K562 (cell line): Measurements from ENCODE around the gene HAPSTR1. TPM values are rescaled to one million over a fixed set of nuclear protein-coding genes. Genes with fewer than 3 reads are reported as not detected.

Experiments
- ATAC-seq: fragments of 200-7000 bp; cut with Tn5 transposase; 3 replicates; pipeline ENCODE4 v1.9.1; 2020; ENCODE audit warnings: moderate library complexity
- BruUV-seq: library from RNA; stranded (reverse); fragments of 400-500 nt; replicated peaks from 2 replicates; lab custom pipeline; 2021; lab: Mats Ljungman, UMichigan
- CTCF ChIA-PET: fragments of 300-600 bp; formaldehyde crosslinking; extraction: SDS; loops from one replicate; lab custom pipeline; 2021; ENCODE audit warnings: low intra/inter-chr PET ratio; lab: Yijun Ruan, JAX
- POLR2A ChIA-PET: fragments of 300-600, 350-650 bp; sonication (Branson Sonifier 250); formaldehyde crosslinking; extraction: SDS; loops from one replicate; lab custom pipeline; 2021; ENCODE audit warnings: antibody characterized with exemption, inconsistent platforms; lab: Yijun Ruan, JAX
- DNase-seq, 4 experiments: peaks; one replicate each; pipeline versions ENCODE4 v3.0.0 to v3.0.0-alpha.2; 2011 to 2018; ENCODE audit warnings: low spot score in 3 of 4, mixed read lengths in 3 of 4; ENCODE audit errors: extremely low read depth in 1 of 4
- FAIRE-seq: peaks from 2 replicates; lab custom pipeline; 2011; peaks lifted over from hg19 to GRCh38; lab: Jason Lieb, UNC
- H2AFZ ChIP-seq: 2 replicates; pipeline ENCODE4 v1.6.0; 2011; ENCODE audit warnings: low read depth, low read length, control low read depth, inconsistent platforms
- H3K27ac ChIP-seq: fragments of 200-600 bp; 3 replicates; pipeline ENCODE4 v1.8.0; 2011; ENCODE audit warnings: low read depth, mild to moderate bottlenecking, control low read depth, inconsistent platforms, low read length, moderate library complexity, mixed read lengths; ENCODE audit errors: extremely low read depth
- H3K27me3 ChIP-seq, 2 experiments: fragments of 300-600 bp in 1 of 2; 2 replicates in 1 of 2; 3 replicates in 1 of 2; pipeline versions ENCODE4 v1.6.0 to v1.8.0; 2011; ENCODE audit warnings: inconsistent platforms in 2 of 2, low read length in 2 of 2, mild to moderate bottlenecking in 1 of 2, mixed read lengths in 1 of 2, moderate library complexity in 1 of 2; ENCODE audit not compliant: control insufficient read depth in 2 of 2, insufficient read depth in 2 of 2
- H3K36me3 ChIP-seq: fragments of 300-600 bp; 3 replicates; pipeline ENCODE4 v1.8.0; 2011; ENCODE audit warnings: mild to moderate bottlenecking, low read length, inconsistent platforms; ENCODE audit not compliant: control insufficient read depth, insufficient read depth
- H3K4me1 ChIP-seq, 2 experiments: fragments of 200-600 bp in 1 of 2; replicated peaks in 1 of 2; 2 replicates in 1 of 2; 3 replicates in 1 of 2; pipeline versions ENCODE4 v1.5.1 to v1.8.0; 2011; ENCODE audit warnings: inconsistent platforms in 2 of 2, low read length in 2 of 2, mild to moderate bottlenecking in 1 of 2, mixed read lengths in 1 of 2, moderate library complexity in 1 of 2; ENCODE audit not compliant: control insufficient read depth in 2 of 2, insufficient read depth in 2 of 2
- H3K4me2 ChIP-seq: 2 replicates; pipeline ENCODE4 v1.6.1; 2011; ENCODE audit warnings: low read length, control low read depth, inconsistent platforms, mixed read lengths; ENCODE audit not compliant: insufficient read depth
- H3K4me3 ChIP-seq: fragments of 200-600 bp; sonication (generic), shearing (Covaris generic); 2 replicates; pipeline ENCODE4 v1.5.1; 2016; ENCODE audit warnings: control low read depth, inconsistent platforms
- H3K79me2 ChIP-seq: fragments of 200-600 bp; 3 replicates; pipeline ENCODE4 v1.8.0; 2011; ENCODE audit warnings: low read length, inconsistent platforms; ENCODE audit not compliant: control insufficient read depth, insufficient read depth
- H3K9ac ChIP-seq, 2 experiments: 2 replicates each; pipeline versions ENCODE4 v1.6.0 to v1.6.1; 2011; ENCODE audit warnings: low read depth in 2 of 2, low read length in 2 of 2, control low read depth in 1 of 2, inconsistent platforms in 1 of 2, mild to moderate bottlenecking in 1 of 2, mixed read lengths in 1 of 2; ENCODE audit not compliant: insufficient read depth in 1 of 2
- H3K9me1 ChIP-seq: one replicate; pipeline ENCODE4 v1.6.0; 2011; ENCODE audit warnings: inconsistent platforms, mild to moderate bottlenecking, low read length, moderate library complexity; ENCODE audit not compliant: control insufficient read depth, insufficient read depth
- H3K9me3 ChIP-seq: replicated peaks from 2 replicates; pipeline ENCODE4 v1.5.1; 2011; ENCODE audit warnings: low read depth, low read length, inconsistent platforms; ENCODE audit not compliant: control insufficient read depth, insufficient read depth
- H4K20me1 ChIP-seq: replicated peaks from 2 replicates; pipeline ENCODE4 v1.6.1; 2011; ENCODE audit warnings: low read length, inconsistent platforms, mixed read lengths; ENCODE audit not compliant: control insufficient read depth, insufficient read depth
- CBFB ChIP-seq: sonication (generic); formaldehyde crosslinking; IDR thresholded peaks from 2 replicates; pipeline ENCODE4 v1.4.0; 2020; ENCODE audit warnings: mild to moderate bottlenecking, missing genetic modification reagents
- ESRRB ChIP-seq: fragments of 250-450 bp; sonication (Bioruptor Pico); IDR thresholded peaks from 2 replicates; pipeline ENCODE4 v1.5.0; 2020; ENCODE audit warnings: mild to moderate bottlenecking, moderate library complexity, borderline replicate concordance
- GABPB1 ChIP-seq: sonication (generic); formaldehyde crosslinking; IDR thresholded peaks from 2 replicates; pipeline ENCODE4 v1.8.0; 2022; ENCODE audit warnings: mild to moderate bottlenecking, missing genetic modification reagents
- GTF2E2 ChIP-seq: fragments of 200-800 bp; sonication (Bioruptor generic); IDR thresholded peaks from 2 replicates; pipeline ENCODE4 v1.6.1; 2016; ENCODE audit warnings: missing genetic modification characterization, missing compliant biosample characterization
- HNRNPLL ChIP-seq: fragments of 200-400 bp; formaldehyde crosslinking; IDR thresholded peaks from 2 replicates; pipeline ENCODE4 v1.6.1; 2017; ENCODE audit warnings: low read length, low read depth, mild to moderate bottlenecking; ENCODE audit not compliant: poor library complexity, severe bottlenecking
- IRF9 ChIP-seq: fragments of 450-650 bp; IDR thresholded peaks from 2 replicates; pipeline ENCODE4 v1.6.1; 2016; ENCODE audit warnings: missing biosample characterization, missing genetic modification characterization
- L3MBTL2 ChIP-seq: fragments of 450-650 bp; IDR thresholded peaks from 2 replicates; pipeline ENCODE4 v1.6.1; 2016; ENCODE audit warnings: mild to moderate bottlenecking, moderate library complexity
- NBN ChIP-seq: fragments of 450-650 bp; IDR thresholded peaks from 2 replicates; pipeline ENCODE4 v1.6.1; 2016; ENCODE audit warnings: low read depth, mild to moderate bottlenecking
- NCOA2 ChIP-seq, 2 experiments: fragments of 450-650 bp; IDR thresholded peaks; 2 replicates each; pipeline ENCODE4 v1.6.1; 2018; ENCODE audit warnings: mild to moderate bottlenecking in 2 of 2, moderate library complexity in 1 of 2; ENCODE audit not compliant: partially characterized antibody in 2 of 2
- NELFE ChIP-seq: IDR thresholded peaks from 2 replicates; pipeline ENCODE4 v1.6.1; 2011; ENCODE audit warnings: mild to moderate bottlenecking; ENCODE audit not compliant: insufficient read depth, insufficient read length
- OTX1 ChIP-seq: fragments of 450-650 bp; formaldehyde crosslinking; IDR thresholded peaks from 2 replicates; pipeline ENCODE4 v1.4.0; 2022; ENCODE audit warnings: mild to moderate bottlenecking
- PRDM10 ChIP-seq: fragments of 450-650 bp; IDR thresholded peaks from 2 replicates; pipeline ENCODE4 v1.6.1; 2018; ENCODE audit not compliant: partially characterized antibody
- RBM34 ChIP-seq: fragments of 200-400 bp; formaldehyde crosslinking; IDR thresholded peaks from 2 replicates; pipeline ENCODE4 v1.6.1; 2018; ENCODE audit warnings: low read length, borderline replicate concordance; ENCODE audit not compliant: insufficient read depth
- VEZF1 ChIP-seq: fragments of 200-800 bp; sonication (Bioruptor generic); IDR thresholded peaks from 2 replicates; pipeline ENCODE4 v1.6.1; 2017; ENCODE audit warnings: missing genetic modification characterization, missing compliant biosample characterization
- ZNF124 ChIP-seq: sonication (generic); formaldehyde crosslinking; IDR thresholded peaks from 2 replicates; pipeline ENCODE4 v1.8.1; 2022; ENCODE audit warnings: missing genetic modification reagents
- WGBS: fragments of 100-300 bp; shearing (Covaris generic); methylation state at CpG from one replicate; pipeline ENCODE4 v1.1.6; 2016; ENCODE audit warnings: low coverage, mixed read lengths; ENCODE audit not compliant: insufficient coverage; ENCODE audit errors: missing lambda C conversion rate; 5-methylcytosine and 5-hydroxymethylcytosine counted together
- in situ Hi-C: fragments of 300-500 bp; cut with MboI; formaldehyde crosslinking; loops from 4 replicates; pipeline ENCODE4 v1.15.0; 2018; ENCODE audit warnings: inconsistent platforms, mixed read lengths
- intact Hi-C: fragments of 100-400 bp; cut with micrococcal nuclease; formaldehyde crosslinking; loops from 2 replicates; pipeline ENCODE4 v1.14.2; 2022
- polyA plus RNA-seq, 8 experiments: library from polyadenylated mRNA; depleted of rRNA in 4 of 8; stranded (reverse) in 5 of 8; unstranded in 3 of 8; fragments of >200 nt; fragmentation: Nextera tagmentation in 2 of 8; fragmentation: Illumina TruSeq in 1 of 8; extraction: Ambion mirVana in 2 of 8; extraction: Trizol in 1 of 8; gene quantifications; 2 replicates each; pipeline versions ENCODE4 v1.2.1 to v1.2.3, GENCODE V29; 2011 to 2014; ENCODE audit warnings: inconsistent platforms in 1 of 8, missing spikeins in 1 of 8
- total RNA-seq, 7 experiments: library from RNA; depleted of rRNA in 6 of 7; stranded (reverse); fragments of >200 nt in 6 of 7; fragmentation: Illumina TruSeq in 2 of 7; extraction: Trizol in 2 of 7; gene quantifications; 2 replicates each; pipeline versions ENCODE4 v1.2.1 to v1.2.3, GENCODE V29; 2011 to 2021; ENCODE audit warnings: low replicate concordance in 1 of 7

The HAPSTR1 gene
- total and polyA plus RNA-seq, 9 of the 15 experiments (the other 6 are each of a cell fraction or from before 2014, with no cell fraction given): 10.8 to 67.9 (median 36.5) TPM

- in situ Hi-C loops (no loop called here), intact Hi-C loops (loop anchor here (2.0 to 5.0 kb wide), 2 partner anchors 24 to 38 kb away; no protein-coding TSS in a partner anchor)
- DNase-seq (peak; percentile 50 to 68 (median 62)), ATAC-seq (peak; percentile 9), FAIRE-seq (no peak)
- peaks cover 27% of the 10 kb centered on the region; the same call in 2 of the 3 replicates for H3K36me3 ChIP-seq
- H3K9me1 ChIP-seq: no peaks in the 10 kb centered on the region
- peak overlapping the region; percentile 80 for H3K4me2 ChIP-seq
- H3K4me3 ChIP-seq: peak overlapping the region; percentile 58
- H3K27me3 ChIP-seq: no peaks in the 10 kb centered on the region
- H3K4me1 ChIP-seq: peaks cover 13 to 20% of the 10 kb centered on the region in 2 experiments
- peak overlapping the region; percentile 73 for H2AFZ ChIP-seq
- ChIA-PET POLR2A (interaction anchor here (0.6 to 4.7 kb wide), 9 partner anchors 9 to 43 kb away, joined by 3 to 69 read pairs (median 4); no protein-coding TSS in a partner anchor), CTCF (no interaction called here)
- H3K9ac ChIP-seq: peak overlapping the region; percentile 94
- BruUV-seq: TSS peak; percentile 99
- no peaks in the 10 kb centered on the region for H3K9me3 ChIP-seq
- peaks cover 53% of the 10 kb centered on the region for H3K79me2 ChIP-seq
- peaks cover 24% of the 10 kb centered on the region for H4K20me1 ChIP-seq
- 14% methylated on average over 64 of the region's 85 CpGs for WGBS
- peak overlapping the region; percentile 97 for H3K27ac ChIP-seq
- TF ChIP-seq ZNF124 (CRISPR knock-in tag) (no peak), OTX1 (CRISPR knock-in tag) (no peak), VEZF1 (CRISPR knock-in tag) (no peak; the same call in 1 of the 2 replicates), NELFE (no peak), IRF9 (no peak), HNRNPLL (no peak), L3MBTL2 (peak; percentile 93), GABPB1 (CRISPR knock-in tag) (peak; percentile 43; the same call in 1 of the 2 replicates), GTF2E2 (tag) (no peak), PRDM10 (peak; percentile 67), ESRRB (CRISPR knock-in tag) (no peak), CBFB (CRISPR knock-in tag) (no peak), NCOA2 (IDR thresholded peaks at IDR 0.05; ENCODE audit: partially characterized antibody in 2 of 2) (no peak), NBN (no peak), RBM34 (no peak)
Measured at GRCh38 chr16:9090101-9090959, 1.1 kb upstream of the HAPSTR1 start.
